Activated T-cell treated with anti-CD3 and anti-CD28 coated beads, Interleukin-2, amount 50 U/mL, for 4 hours (primary cell): ENCODE data around the gene WWTR1. TPM values are rescaled to one million over a fixed set of nuclear protein-coding genes. Genes with fewer than 3 reads are reported as not detected.
A peak's percentile ranks its signal among the peaks of the same experiment; 100 is the strongest.

Source experiments
- ATAC-seq, 2 donors: fragments of 200-7000 bp; cut with Tn5 transposase; one replicate each; pipeline ENCODE4 v1.10.0; 2021
- DNase-seq: peaks from one replicate; pipeline ENCODE4 v3.0.0-alpha.2; 2020
- H3K27me3 Mint-ChIP-seq: one replicate; pipeline ENCODE4 v1.8.0; 2021; ENCODE audit warnings: low read depth, mixed read lengths
- H3K36me3 Mint-ChIP-seq: one replicate; pipeline ENCODE4 v1.8.0; 2022; ENCODE audit warnings: mixed read lengths; ENCODE audit not compliant: insufficient read depth
- H3K4me1 Mint-ChIP-seq: one replicate; pipeline ENCODE4 v1.8.0; 2021; ENCODE audit warnings: low read depth, mixed read lengths
- H3K4me3 Mint-ChIP-seq: one replicate; pipeline ENCODE4 v1.8.0; 2021; ENCODE audit warnings: mild to moderate bottlenecking, moderate library complexity, mixed read lengths
- H3K9me3 Mint-ChIP-seq: one replicate; pipeline ENCODE4 v1.8.0; 2021; ENCODE audit warnings: mixed read lengths
- total RNA-seq, 3 donors: library from RNA; stranded (reverse); gene quantifications; one replicate each; pipeline ENCODE4 v1.2.1, GENCODE V29; 2021

Gene WWTR1
- total RNA-seq, 3 donors from 2014 or later, result 0.63 to 1.5 (median 1.0) TPM

- no peak overlapping the region for H3K4me3 Mint-ChIP-seq
- H3K4me1 Mint-ChIP-seq, result no peaks in the 10 kb centered on the region
- H3K9me3 Mint-ChIP-seq, result peaks cover 3% of the 10 kb centered on the region
- no peaks in the 10 kb centered on the region for H3K36me3 Mint-ChIP-seq
- DNase-seq, result no peak
- H3K27me3 Mint-ChIP-seq, result peaks cover 13% of the 10 kb centered on the region
- no peak for ATAC-seq
Measured at GRCh38 chr3:149495581-149496125, 162.2 kb downstream of the WWTR1 start.

- peaks cover 5% of the 10 kb centered on the region for H3K9me3 Mint-ChIP-seq
- ATAC-seq (no peak), DNase-seq (no peak)
Measured at GRCh38 chr3:149494759-149495580, 162.9 kb downstream of the WWTR1 start.

GRCh38 chr3:149494022-149494758 is 163.6 kb downstream of the WWTR1 start:
- H3K4me1 Mint-ChIP-seq, result no peaks in the 10 kb centered on the region
- H3K27me3 Mint-ChIP-seq, result peaks cover 17% of the 10 kb centered on the region
- no peaks in the 10 kb centered on the region for H3K36me3 Mint-ChIP-seq
- no peak for ATAC-seq
- H3K9me3 Mint-ChIP-seq, result peaks cover 5% of the 10 kb centered on the region
- no peak for DNase-seq
- H3K4me3 Mint-ChIP-seq, result no peak overlapping the region

More at GRCh38 chr3:149494759-149495580, 162.9 kb downstream of the WWTR1 start:
- no peaks in the 10 kb centered on the region for H3K36me3 Mint-ChIP-seq
- H3K4me1 Mint-ChIP-seq, result no peaks in the 10 kb centered on the region
- H3K4me3 Mint-ChIP-seq, result no peak overlapping the region
- peaks cover 17% of the 10 kb centered on the region for H3K27me3 Mint-ChIP-seq

- Mint-ChIP-seq H3K9me3 (peaks cover 5% of the 10 kb centered on the region), H3K4me3 (no peak overlapping the region), H3K4me1 (no peaks in the 10 kb centered on the region), H3K36me3 (no peaks in the 10 kb centered on the region), H3K27me3 (peaks cover 17% of the 10 kb centered on the region)
- DNase-seq (no peak), ATAC-seq (no peak)
Measured at GRCh38 chr3:149493315-149494021, 164.4 kb downstream of the WWTR1 start.

GRCh38 chr3:149490260-149490971 is 167.4 kb downstream of the WWTR1 start:
- peaks cover 5% of the 10 kb centered on the region for H3K9me3 Mint-ChIP-seq
- DNase-seq (no peak), ATAC-seq (no peak)
- H3K4me3 Mint-ChIP-seq, result no peak overlapping the region
- H3K36me3 Mint-ChIP-seq, result no peaks in the 10 kb centered on the region
- no peaks in the 10 kb centered on the region for H3K4me1 Mint-ChIP-seq
- peaks cover 17% of the 10 kb centered on the region for H3K27me3 Mint-ChIP-seq

GRCh38 chr3:149489060-149489690 is 168.7 kb downstream of the WWTR1 start:
- H3K4me3 Mint-ChIP-seq, result no peak overlapping the region
- H3K9me3 Mint-ChIP-seq, result peaks cover 5% of the 10 kb centered on the region
- no peak for DNase-seq
- H3K36me3 Mint-ChIP-seq, result no peaks in the 10 kb centered on the region
- ATAC-seq, result no peak
- H3K27me3 Mint-ChIP-seq, result peaks cover 16% of the 10 kb centered on the region
- H3K4me1 Mint-ChIP-seq, result no peaks in the 10 kb centered on the region

- DNase-seq (no peak), ATAC-seq (peak in 1 of 2 donors; percentile 41)
- Mint-ChIP-seq H3K4me1 (no peaks in the 10 kb centered on the region), H3K4me3 (no peak overlapping the region), H3K9me3 (peaks cover 5% of the 10 kb centered on the region), H3K36me3 (no peaks in the 10 kb centered on the region), H3K27me3 (peaks cover 13% of the 10 kb centered on the region)
Measured at GRCh38 chr3:149487598-149488197, 170.1 kb downstream of the WWTR1 start.

GRCh38 chr3:149486726-149487125 is 171.1 kb downstream of the WWTR1 start:
- Mint-ChIP-seq H3K9me3 (peaks cover 5% of the 10 kb centered on the region), H3K4me1 (no peaks in the 10 kb centered on the region), H3K4me3 (no peak overlapping the region), H3K27me3 (peaks cover 9% of the 10 kb centered on the region), H3K36me3 (no peaks in the 10 kb centered on the region)
- DNase-seq, result no peak
- no peak for ATAC-seq

- no peak for ATAC-seq
- Mint-ChIP-seq H3K4me3 (no peak overlapping the region), H3K27me3 (no peaks in the 10 kb centered on the region), H3K9me3 (no peaks in the 10 kb centered on the region), H3K36me3 (no peaks in the 10 kb centered on the region), H3K4me1 (no peaks in the 10 kb centered on the region)
- DNase-seq, result no peak
Measured at GRCh38 chr3:149481491-149481890, 176.3 kb downstream of the WWTR1 start.

- no peaks in the 10 kb centered on the region for H3K36me3 Mint-ChIP-seq
- no peak for ATAC-seq
- no peaks in the 10 kb centered on the region for H3K9me3 Mint-ChIP-seq
- no peak overlapping the region for H3K4me3 Mint-ChIP-seq
- DNase-seq, result no peak
- no peaks in the 10 kb centered on the region for H3K4me1 Mint-ChIP-seq
- no peaks in the 10 kb centered on the region for H3K27me3 Mint-ChIP-seq
Measured at GRCh38 chr3:149481056-149481455, 176.8 kb downstream of the WWTR1 start.

- Mint-ChIP-seq H3K4me3 (no peak overlapping the region), H3K36me3 (no peaks in the 10 kb centered on the region), H3K4me1 (no peaks in the 10 kb centered on the region), H3K27me3 (no peaks in the 10 kb centered on the region), H3K9me3 (no peaks in the 10 kb centered on the region)
- DNase-seq (no peak), ATAC-seq (peak in 1 of 2 donors; percentile 48)
Measured at GRCh38 chr3:149480326-149481017, 177.4 kb downstream of the WWTR1 start.

- Mint-ChIP-seq H3K4me1 (no peaks in the 10 kb centered on the region), H3K27me3 (no peaks in the 10 kb centered on the region), H3K36me3 (no peaks in the 10 kb centered on the region), H3K4me3 (no peak overlapping the region), H3K9me3 (no peaks in the 10 kb centered on the region)
- DNase-seq, result no peak
- ATAC-seq, result no peak
Measured at GRCh38 chr3:149479621-149480325, 178.1 kb downstream of the WWTR1 start.
